Endothelial cell (in vitro differentiated cells): ENCODE data around the gene MSL3. TPM values are rescaled to one million over a fixed set of nuclear protein-coding genes. Genes with fewer than 3 reads are reported as not detected.

Experiments
- DNase-seq: peaks from one replicate; pipeline ENCODE4 v3.0.0; 2021; ENCODE audit warnings: low spot score
- H3K27ac Mint-ChIP-seq: one replicate; pipeline ENCODE4 v1.8.0; 2021; ENCODE audit warnings: mixed read lengths, inconsistent platforms; ENCODE audit not compliant: unreplicated experiment
- H3K27me3 Mint-ChIP-seq: one replicate; pipeline ENCODE4 v1.8.0; 2021; ENCODE audit warnings: mild to moderate bottlenecking, moderate library complexity, mixed read lengths, inconsistent platforms; ENCODE audit not compliant: unreplicated experiment
- H3K36me3 Mint-ChIP-seq: one replicate; pipeline ENCODE4 v1.8.0; 2021; ENCODE audit warnings: mild to moderate bottlenecking, low read depth, mixed read lengths, inconsistent platforms; ENCODE audit not compliant: unreplicated experiment
- H3K4me1 Mint-ChIP-seq: one replicate; pipeline ENCODE4 v1.8.0; 2021; ENCODE audit warnings: mild to moderate bottlenecking, mixed read lengths, inconsistent platforms; ENCODE audit not compliant: unreplicated experiment
- H3K4me3 Mint-ChIP-seq: one replicate; pipeline ENCODE4 v1.8.0; 2021; ENCODE audit warnings: mild to moderate bottlenecking, mixed read lengths, inconsistent platforms; ENCODE audit not compliant: unreplicated experiment
- H3K9me3 Mint-ChIP-seq: one replicate; pipeline ENCODE4 v1.8.0; 2021; ENCODE audit warnings: mixed read lengths, inconsistent platforms; ENCODE audit not compliant: unreplicated experiment
- CTCF ChIP-seq: fragments of 200-600 bp; sonication (generic); IDR thresholded peaks from one replicate; pipeline ENCODE4 v1.5.0; 2021; ENCODE audit warnings: antibody characterized with exemption; ENCODE audit not compliant: unreplicated experiment
- total RNA-seq: library from RNA; stranded (reverse); fragmentation: NEBNext Ultra II Directional; extraction: Animal tissue kit (Norgen Biotek cat#: 25700); gene quantifications from one replicate; pipeline ENCODE4 v1.2.1, GENCODE V29; 2021; ENCODE audit not compliant: unreplicated experiment

Gene MSL3
- total RNA-seq, 1 donor from 2014 or later, result 55.0 TPM

- Mint-ChIP-seq H3K4me1 (no peaks in the 10 kb centered on the region), H3K27ac (no peak overlapping the region), H3K36me3 (no peaks in the 10 kb centered on the region), H3K27me3 (peaks cover 2% of the 10 kb centered on the region), H3K4me3 (no peak overlapping the region), H3K9me3 (no peaks in the 10 kb centered on the region)
- DNase-seq, result no peak
- no peak for TF ChIP-seq CTCF
Observed at GRCh38 chrX:11813341-11813740, 55.3 kb downstream of the MSL3 start.

Other genes starting within 250 kb of the MSL3 start
- 4.1 TPM for gene ARHGAP6, start 92.3 kb upstream of the MSL3 start, total RNA-seq